HG03060 (cell line): ENCODE results near the gene PROM2.

ENCODE experiments used
- ATAC-seq: cut with Tn5 transposase; IDR thresholded peaks from one replicate; pipeline ENCODE4 v1.9.1; 2021; ENCODE audit warnings: low read depth, moderate number of reproducible peaks; ENCODE audit not compliant: unreplicated experiment

The PROM2 gene

DNA sequence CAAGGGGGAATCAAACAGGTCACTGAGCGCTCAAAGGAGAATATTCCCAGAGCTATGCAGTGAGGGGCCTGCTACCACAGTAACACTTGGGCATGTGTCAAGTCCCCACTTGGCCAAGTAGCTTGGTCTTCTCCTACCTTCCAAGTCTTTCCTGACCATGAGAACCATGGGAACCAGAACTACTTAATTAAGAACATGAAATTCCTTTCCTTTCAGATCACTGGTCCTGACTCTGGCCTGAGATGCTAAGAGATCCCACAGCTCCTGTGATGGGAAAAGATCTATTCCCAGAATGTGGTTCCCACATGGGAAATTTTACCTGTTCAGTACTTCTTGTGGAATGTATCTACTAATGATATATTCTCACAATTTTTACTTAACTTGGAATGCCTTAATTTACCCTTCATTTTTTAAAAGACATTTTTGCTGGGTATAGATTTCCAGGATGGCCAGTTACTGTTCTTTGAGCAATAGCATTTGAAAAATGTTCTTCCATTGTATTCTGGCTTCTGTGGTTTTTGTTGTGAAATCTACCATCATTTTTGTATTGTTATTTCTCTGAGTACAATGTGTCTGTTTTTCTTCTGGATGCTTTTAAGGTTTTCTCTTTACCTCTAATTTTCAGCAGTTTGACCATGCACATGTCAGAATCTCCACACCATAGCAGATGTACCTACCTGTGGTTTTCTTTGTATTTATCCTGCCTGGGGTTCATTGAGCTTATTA lies 60.8 kb downstream of the PROM2 start:
- no peak for ATAC-seq

DNA sequence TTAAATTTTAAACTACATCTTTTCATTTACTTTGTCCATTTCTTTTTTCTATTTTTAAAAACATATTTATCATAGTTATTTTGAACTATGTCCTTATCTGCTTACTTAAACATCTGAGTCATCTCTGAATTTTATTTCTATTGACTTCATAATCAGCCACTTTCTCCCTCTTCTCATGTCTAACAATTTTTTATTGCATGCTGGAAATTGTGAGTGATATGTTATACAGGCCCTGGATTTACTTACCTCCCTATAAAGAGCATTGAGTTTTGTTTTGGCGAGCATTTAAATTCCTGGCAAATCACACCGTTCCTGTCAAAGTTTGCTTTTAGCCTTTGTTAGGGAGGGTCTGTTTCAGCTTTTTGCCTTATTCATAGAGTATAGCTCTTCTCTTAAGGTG lies 62.2 kb downstream of the PROM2 start:
- ATAC-seq, result no peak

DNA sequence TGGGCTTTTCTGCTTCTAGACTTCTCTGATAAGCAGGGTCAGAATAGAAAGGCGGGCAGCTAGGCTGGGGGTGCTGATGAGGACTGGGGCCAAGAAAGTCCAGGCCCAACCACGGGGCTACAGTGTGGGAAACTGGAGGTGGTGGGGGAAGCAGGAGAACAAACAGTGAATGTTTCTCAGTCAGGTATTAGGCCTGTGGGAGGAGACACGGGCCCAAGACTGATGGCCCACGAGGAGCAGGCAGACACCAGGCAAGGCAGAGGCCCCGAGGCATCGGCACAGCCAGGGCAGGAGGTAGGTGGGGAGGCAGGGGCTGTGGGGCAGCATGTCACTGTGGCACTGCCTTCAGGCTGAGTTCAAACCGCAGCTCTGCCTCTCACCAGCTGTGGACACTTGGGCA lies 63.6 kb downstream of the PROM2 start:
- ATAC-seq, result no peak
